Nephron (organoid): Measurements from ENCODE around the gene CELF1.

Experiments
- H3K27ac Mint-ChIP-seq, 3 experiments: 2 replicates each; pipeline ENCODE4 v1.8.0; 2020; ENCODE audit warnings: mixed read lengths in 3 of 3, mild to moderate bottlenecking in 2 of 3, moderate library complexity in 1 of 3
- H3K27me3 Mint-ChIP-seq: 2 replicates; pipeline ENCODE4 v1.8.0; 2021; ENCODE audit warnings: low read depth, mild to moderate bottlenecking, moderate library complexity, mixed read lengths
- H3K36me3 Mint-ChIP-seq: 2 replicates; pipeline ENCODE4 v1.8.0; 2020; ENCODE audit warnings: low read depth, mixed read lengths
- H3K4me1 Mint-ChIP-seq: 2 replicates; pipeline ENCODE4 v1.8.0; 2020; ENCODE audit warnings: mixed read lengths
- H3K4me3 Mint-ChIP-seq, 3 experiments: 2 replicates each; pipeline ENCODE4 v1.8.0; 2020; ENCODE audit warnings: mild to moderate bottlenecking in 3 of 3, mixed read lengths in 3 of 3, moderate library complexity in 2 of 3
- H3K9me3 Mint-ChIP-seq: 2 replicates; pipeline ENCODE4 v1.8.0; 2020; ENCODE audit warnings: mixed read lengths
- CTCF ChIP-seq, 3 experiments: fragments of 200-600 bp; sonication (generic); IDR thresholded peaks; one replicate each; pipeline ENCODE4 v1.5.0; 2021; ENCODE audit warnings: antibody characterized with exemption in 3 of 3; ENCODE audit not compliant: unreplicated experiment in 3 of 3

The CELF1 gene

GRCh38 chr11:47593492-47593933, 40.6 kb upstream of the CELF1 start:
- H3K27me3 Mint-ChIP-seq = peaks cover 26% of the 10 kb centered on the region
- H3K4me3 Mint-ChIP-seq = peak overlapping the region; percentile 79 to 84 (median 82)
- H3K4me1 Mint-ChIP-seq = peaks cover 22% of the 10 kb centered on the region

GRCh38 chr11:47592970-47593369, 40.0 kb upstream of the CELF1 start:
- Mint-ChIP-seq H3K27me3 (peaks cover 29% of the 10 kb centered on the region), H3K4me1 (peaks cover 28% of the 10 kb centered on the region), H3K4me3 (peak overlapping the region; percentile 79 to 84 (median 82)), H3K27ac (no peak overlapping the region), H3K9me3 (no peaks in the 10 kb centered on the region), H3K36me3 (peaks cover 6% of the 10 kb centered on the region)
- TF ChIP-seq CTCF (IDR thresholded peaks at IDR 0.05; ENCODE audit: unreplicated experiment in 3 of 3) = no peak

More at GRCh38 chr11:47593492-47593933, 40.6 kb upstream of the CELF1 start:
- Mint-ChIP-seq H3K9me3 (no peaks in the 10 kb centered on the region), H3K27ac (no peak overlapping the region), H3K36me3 (peaks cover 6% of the 10 kb centered on the region)
- TF ChIP-seq CTCF (IDR thresholded peaks at IDR 0.05; ENCODE audit: unreplicated experiment in 3 of 3) = no peak

GRCh38 chr11:47592251-47592650, 39.3 kb upstream of the CELF1 start:
- no peak for TF ChIP-seq CTCF (IDR thresholded peaks at IDR 0.05; ENCODE audit: unreplicated experiment in 3 of 3)
- peak overlapping the region; percentile 44 to 75 (median 62) for H3K27ac Mint-ChIP-seq
- H3K27me3 Mint-ChIP-seq = peaks cover 29% of the 10 kb centered on the region
- H3K36me3 Mint-ChIP-seq = peaks cover 6% of the 10 kb centered on the region
- H3K4me3 Mint-ChIP-seq = peak overlapping the region; percentile 68 to 79 (median 77)
- H3K9me3 Mint-ChIP-seq = no peaks in the 10 kb centered on the region
- H3K4me1 Mint-ChIP-seq = peaks cover 29% of the 10 kb centered on the region

- Mint-ChIP-seq H3K36me3 (peaks cover 6% of the 10 kb centered on the region), H3K4me1 (peaks cover 29% of the 10 kb centered on the region)
- no peak for TF ChIP-seq CTCF (IDR thresholded peaks at IDR 0.05; ENCODE audit: unreplicated experiment in 3 of 3)
These were observed 38.8 kb upstream of the CELF1 start for GRCh38 chr11:47591764-47592163.

GRCh38 chr11:47589977-47590861, 37.3 kb upstream of the CELF1 start:
- peaks cover 6% of the 10 kb centered on the region for H3K36me3 Mint-ChIP-seq
- H3K4me3 Mint-ChIP-seq = no peak overlapping the region
- H3K27ac Mint-ChIP-seq = no peak overlapping the region
- no peaks in the 10 kb centered on the region for H3K9me3 Mint-ChIP-seq
- peaks cover 25% of the 10 kb centered on the region for H3K27me3 Mint-ChIP-seq
- H3K4me1 Mint-ChIP-seq = peaks cover 40% of the 10 kb centered on the region
- no peak for TF ChIP-seq CTCF (IDR thresholded peaks at IDR 0.05; ENCODE audit: unreplicated experiment in 3 of 3)

More at GRCh38 chr11:47591764-47592163, 38.8 kb upstream of the CELF1 start:
- Mint-ChIP-seq H3K9me3 (no peaks in the 10 kb centered on the region), H3K27ac (peak overlapping the region; percentile 44 to 75 (median 57)), H3K4me3 (peak overlapping the region; percentile 47 to 79 (median 68)), H3K27me3 (peaks cover 29% of the 10 kb centered on the region)
